Activated CD8-positive, alpha-beta memory T cell treated with anti-CD3 and anti-CD28 coated beads, Interleukin-2, amount 50 U/mL, for 48 hours (primary cell): Measurements from ENCODE around the gene CLCA1.

Experiments used
- DNase-seq: peaks from one replicate; pipeline ENCODE4 v3.0.0-alpha.2; 2020

Gene CLCA1

GRCh38 chr1:86504137-86504479 is 35.4 kb downstream of the CLCA1 start:
- no peak for DNase-seq

DNA sequence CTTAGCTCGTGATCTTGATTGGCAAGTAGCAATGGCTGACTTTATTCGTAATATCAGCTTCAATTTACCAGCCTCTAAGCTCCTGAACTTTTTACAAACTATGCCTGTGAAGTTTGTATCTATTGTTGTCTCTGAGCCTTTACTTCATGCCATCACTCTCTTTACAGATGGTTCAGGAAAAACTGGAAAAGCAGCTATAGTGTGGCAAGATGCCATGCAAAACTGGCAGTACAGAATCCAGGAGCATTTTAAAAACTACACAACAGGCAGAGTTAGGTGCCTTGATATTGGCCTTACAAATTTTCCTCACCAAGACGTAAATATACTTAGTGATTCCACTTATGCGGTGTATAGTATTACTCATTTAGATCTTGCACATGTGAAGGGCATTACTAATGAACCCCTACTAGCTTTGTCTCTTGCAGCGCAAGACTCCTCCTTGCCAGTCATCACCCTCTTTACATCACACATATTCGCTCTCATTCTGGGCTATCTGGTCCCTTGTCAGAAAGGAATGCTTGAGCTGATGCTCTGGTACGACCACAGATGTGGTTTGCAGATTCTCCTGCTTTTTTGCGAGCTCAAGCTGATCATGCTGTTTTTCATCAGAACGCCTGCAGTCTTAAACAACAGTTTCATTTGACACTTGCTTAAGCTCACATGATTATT is 36.3 kb downstream of the CLCA1 start:
- no peak for DNase-seq

GRCh38 chr1:86505564-86505902 is 36.8 kb downstream of the CLCA1 start:
- no peak for DNase-seq

- DNase-seq = no peak
Observed at GRCh38 chr1:86507935-86508582, 39.3 kb downstream of the CLCA1 start.

GRCh38 chr1:86508583-86508969 is 39.8 kb downstream of the CLCA1 start:
- no peak for DNase-seq

DNA sequence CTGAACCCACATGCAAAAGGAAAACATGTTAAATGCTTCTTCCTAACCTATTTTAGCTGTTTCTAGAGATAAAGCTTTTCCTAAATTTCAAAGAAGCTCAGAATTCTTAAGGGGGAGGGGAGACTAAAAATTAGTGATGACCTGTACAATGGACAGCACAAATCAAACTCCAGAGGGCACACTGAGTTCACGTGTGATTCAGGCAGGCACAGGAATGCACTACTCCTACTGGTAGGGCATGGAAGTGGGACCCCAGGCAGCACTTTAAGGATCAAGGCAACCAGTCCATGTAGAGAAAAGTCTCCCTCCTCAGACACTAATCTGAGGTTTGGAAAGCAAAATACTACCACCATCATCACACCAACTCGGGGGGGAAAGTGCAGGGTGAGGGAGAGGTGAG is 46.9 kb downstream of the CLCA1 start:
- DNase-seq = no peak

GRCh38 chr1:86516335-86516734 is 47.6 kb downstream of the CLCA1 start:
- no peak for DNase-seq

GRCh38 chr1:86517336-86517735 is 48.6 kb downstream of the CLCA1 start:
- DNase-seq = no peak

DNA sequence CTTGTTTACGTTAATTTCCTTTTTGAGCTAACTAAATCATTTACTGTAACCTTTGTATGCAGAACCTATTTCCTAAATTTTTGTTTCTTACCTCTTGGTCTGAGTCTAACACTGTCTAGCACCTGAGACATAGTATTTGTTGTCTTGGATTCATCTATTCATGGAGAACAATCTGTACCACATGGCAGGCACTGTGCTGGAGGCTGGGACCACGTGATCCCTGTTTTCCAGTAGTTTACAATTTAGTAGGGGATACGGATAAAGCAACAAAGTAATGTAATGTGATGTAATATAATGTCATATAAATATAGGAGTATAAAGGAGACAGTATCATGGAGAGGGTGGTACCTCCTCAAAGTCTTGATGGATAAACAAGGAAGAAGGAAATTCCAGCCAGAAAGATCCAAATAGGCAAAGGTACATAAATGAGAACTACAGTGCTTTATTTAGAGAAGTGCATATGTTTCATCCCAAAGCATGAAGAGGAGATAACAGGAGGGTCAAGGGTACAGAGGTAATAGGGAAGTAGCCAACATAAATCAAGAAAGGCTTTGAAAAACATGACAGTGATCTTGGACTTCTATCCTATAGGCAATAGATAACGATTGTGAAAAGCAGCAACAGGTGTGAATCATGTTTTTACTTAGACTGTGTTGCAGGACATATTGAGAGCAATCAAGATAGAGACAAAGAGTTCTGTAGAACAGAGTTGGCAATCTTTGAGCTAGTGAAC is 52.2 kb downstream of the CLCA1 start:
- DNase-seq = no peak

DNA sequence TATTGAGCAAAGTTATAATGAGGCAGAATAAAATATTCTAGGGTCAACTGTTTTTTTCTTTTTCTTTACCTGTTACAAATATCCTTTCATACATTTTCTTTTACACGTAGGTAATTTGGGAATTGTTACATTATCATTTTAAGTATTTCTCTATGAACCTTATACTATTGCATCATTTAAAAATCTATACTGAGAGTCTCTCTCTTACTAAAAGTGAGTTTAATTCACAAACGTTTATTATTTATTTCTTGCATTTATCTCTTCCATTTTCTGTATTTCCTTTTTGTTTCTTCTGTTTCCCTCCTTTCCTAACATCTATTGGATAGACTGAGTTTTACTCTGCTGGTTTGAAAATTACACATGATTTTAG is 52.8 kb downstream of the CLCA1 start:
- no peak for DNase-seq

- DNase-seq = no peak
Observed at GRCh38 chr1:86522240-86522639, 53.5 kb downstream of the CLCA1 start.

DNA sequence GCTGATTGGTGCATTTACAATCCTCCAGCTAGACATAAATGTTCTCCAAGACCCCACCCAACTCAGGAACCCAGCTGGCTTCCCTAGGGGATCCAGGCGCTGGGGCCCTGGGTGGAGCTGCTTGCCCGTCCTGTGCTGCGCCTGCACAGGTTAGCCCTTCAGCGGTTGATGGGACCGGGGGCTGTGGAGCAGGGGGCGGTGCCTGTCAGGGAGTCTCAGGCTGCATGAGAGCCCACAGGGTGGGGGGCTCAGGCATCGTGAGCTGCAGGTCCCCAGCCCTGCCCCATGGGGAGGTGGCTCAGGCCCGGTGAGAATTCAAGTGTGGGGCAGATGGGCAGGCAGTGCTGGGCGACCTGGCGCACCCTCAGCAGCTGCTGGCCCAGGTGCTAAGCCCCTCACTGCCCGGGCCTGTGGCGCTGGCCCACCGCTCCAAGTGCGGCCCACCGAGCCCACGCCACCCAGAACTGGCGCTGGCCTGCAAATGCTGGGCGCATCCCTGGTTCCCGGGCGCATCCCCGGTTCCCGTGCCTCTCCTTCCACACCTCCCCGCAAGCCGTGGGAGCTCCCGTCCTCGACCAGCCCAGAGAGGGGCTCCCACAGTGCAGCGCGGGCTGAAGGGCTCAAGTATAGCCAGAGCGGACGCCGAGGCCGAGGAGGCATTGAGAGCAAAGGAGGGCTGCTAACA is 55.1 kb downstream of the CLCA1 start:
- no peak for DNase-seq

GRCh38 chr1:86527306-86527705 is 58.6 kb downstream of the CLCA1 start:
- DNase-seq = no peak

GRCh38 chr1:86530211-86530845 is 61.6 kb downstream of the CLCA1 start:
- DNase-seq = no peak

DNA sequence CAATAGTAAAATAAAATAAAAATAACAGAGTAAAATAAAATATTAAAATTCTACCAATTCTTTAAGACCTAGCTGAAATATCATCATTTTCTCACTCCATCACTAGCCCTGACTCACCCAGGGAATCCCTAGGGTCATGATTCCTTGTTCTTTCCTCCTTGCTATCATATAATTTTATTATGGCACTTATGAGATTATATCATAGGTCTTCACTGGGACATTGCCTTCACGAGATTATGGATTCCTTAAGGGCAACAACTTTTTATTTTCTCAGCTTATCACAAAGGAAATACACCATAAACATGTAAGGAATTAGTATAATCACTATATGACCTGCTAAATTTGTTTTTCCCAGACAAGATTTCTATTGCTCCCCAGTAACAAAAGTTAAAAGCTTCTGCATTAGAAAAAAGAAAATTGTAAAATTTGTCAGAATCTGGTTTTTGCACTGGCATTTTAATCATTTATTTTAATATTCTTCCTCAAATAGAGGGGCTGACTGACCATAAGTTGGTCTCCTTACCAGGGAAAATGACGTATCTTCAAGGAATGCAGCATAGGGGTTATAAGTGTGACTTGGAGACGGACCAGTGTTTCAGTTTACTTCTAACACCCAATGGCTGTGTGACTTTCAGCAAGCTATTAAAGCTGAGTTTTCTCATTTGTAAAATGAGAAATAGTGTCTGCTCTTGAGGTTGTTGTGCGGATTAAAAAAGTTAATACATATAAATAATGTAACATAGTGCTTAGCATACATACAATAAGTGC is 69.4 kb downstream of the CLCA1 start:
- DNase-seq = no peak

DNA sequence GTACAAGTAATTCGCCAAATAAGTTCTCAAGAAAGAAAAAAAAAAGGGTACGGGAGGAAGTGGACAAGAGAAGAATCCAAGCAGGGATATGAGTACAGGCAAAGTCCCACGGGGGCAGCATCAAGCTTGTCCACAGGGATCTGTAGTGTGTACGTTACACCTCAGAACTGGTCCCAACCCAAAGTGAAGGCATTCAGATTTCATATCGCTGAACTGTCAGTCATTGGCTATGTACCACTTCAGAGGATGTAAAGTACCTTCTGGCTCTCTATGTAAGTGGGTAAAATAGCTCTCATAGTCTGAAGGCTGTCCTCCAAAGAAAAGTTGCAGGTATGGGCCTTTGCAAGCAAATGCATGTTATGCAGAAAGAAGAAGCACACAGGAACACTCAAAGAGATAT is 70.0 kb downstream of the CLCA1 start:
- no peak for DNase-seq

DNA sequence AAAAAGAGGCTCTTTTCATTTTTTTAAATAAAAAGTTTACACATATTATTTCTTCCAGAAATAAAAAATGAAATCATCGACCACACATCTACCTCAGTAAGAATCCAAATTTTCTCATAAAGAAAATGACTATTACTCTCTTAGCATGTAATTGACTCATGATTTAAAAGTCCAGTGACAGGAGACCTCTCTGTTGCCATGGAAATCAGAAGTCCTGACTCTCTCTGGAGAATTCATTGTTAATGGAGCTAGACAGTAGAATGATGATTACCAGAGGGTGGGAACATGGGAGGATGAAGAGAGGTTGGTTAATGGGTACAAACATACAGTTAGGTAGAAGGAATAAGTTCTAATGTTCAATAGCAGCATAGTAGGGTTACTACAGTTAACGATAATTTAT is 73.1 kb downstream of the CLCA1 start:
- DNase-seq = no peak

DNA sequence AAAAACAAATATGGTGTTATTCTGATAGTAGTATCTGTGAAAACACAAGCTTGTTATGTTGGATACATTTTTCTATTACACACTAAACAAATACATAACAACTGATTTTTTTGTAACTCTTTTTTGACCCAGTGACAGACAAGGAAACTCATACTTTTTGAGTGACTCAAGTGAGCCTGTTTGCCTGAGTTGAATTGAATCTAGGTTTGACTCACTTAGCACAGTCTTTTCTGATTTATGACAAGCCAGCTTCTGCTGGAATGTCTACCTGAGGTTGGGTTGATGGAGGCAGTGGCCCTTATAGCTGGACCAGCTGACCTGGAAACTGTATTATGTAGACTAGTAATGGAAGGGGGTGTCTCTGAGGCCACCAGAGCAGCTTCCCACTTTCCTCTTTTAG is 73.9 kb downstream of the CLCA1 start:
- no peak for DNase-seq

DNA sequence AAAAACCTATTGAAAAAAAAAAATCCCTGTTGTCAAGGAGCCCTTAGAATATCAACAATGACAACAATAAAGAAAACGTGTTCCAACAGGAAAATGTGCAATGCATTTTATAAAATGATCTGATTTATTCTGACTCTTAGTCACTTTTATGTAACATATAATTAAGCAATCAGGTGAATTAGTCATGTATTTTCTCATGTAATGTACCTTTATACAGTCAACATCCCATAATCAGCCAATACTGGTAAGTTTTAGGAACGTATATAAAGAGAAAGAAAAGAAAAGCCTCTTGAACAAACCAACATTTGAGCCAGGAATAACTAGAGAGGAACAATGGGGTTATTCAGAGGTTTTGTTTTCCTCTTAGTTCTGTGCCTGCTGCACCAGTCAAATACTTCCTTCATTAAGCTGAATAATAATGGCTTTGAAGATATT is 78.1 kb downstream of the CLCA1 start, which contains the start of gene CLCA4:
TSS of gene CLCA4 (plus strand) at position 292 of the 435 bp plus-strand sequence. CDS start at position 334, 42 bp downstream.
- DNase-seq = no peak

GRCh38 chr1:86548839-86549238 is 80.1 kb downstream of the CLCA1 start:
- no peak for DNase-seq
